Activated naive CD4-positive, alpha-beta T cell treated with anti-CD3 and anti-CD28 coated beads, Interleukin-2, amount 50 U/mL, for 24 hours (primary cell): ENCODE results near the gene GRK5.

Experiments used
- H3K27ac Mint-ChIP-seq: one replicate; pipeline ENCODE4 v1.8.0; 2021; ENCODE audit warnings: mild to moderate bottlenecking, mixed read lengths
- H3K27me3 Mint-ChIP-seq: one replicate; pipeline ENCODE4 v1.8.0; 2021; ENCODE audit warnings: mixed read lengths
- H3K36me3 Mint-ChIP-seq: one replicate; pipeline ENCODE4 v1.8.0; 2021; ENCODE audit warnings: mixed read lengths
- H3K4me1 Mint-ChIP-seq: one replicate; pipeline ENCODE4 v1.8.0; 2021; ENCODE audit warnings: mixed read lengths
- H3K4me3 Mint-ChIP-seq: one replicate; pipeline ENCODE4 v1.8.0; 2021; ENCODE audit warnings: mild to moderate bottlenecking, mixed read lengths
- H3K9me3 Mint-ChIP-seq: one replicate; pipeline ENCODE4 v1.8.0; 2021; ENCODE audit warnings: mixed read lengths

Gene GRK5

GRCh38 chr10:119284679-119285096 is 77.3 kb downstream of the GRK5 start:
- H3K4me1 Mint-ChIP-seq, result peaks cover 90% of the 10 kb centered on the region
- H3K27me3 Mint-ChIP-seq, result no peaks in the 10 kb centered on the region
- no peaks in the 10 kb centered on the region for H3K36me3 Mint-ChIP-seq
- peak overlapping the region; percentile 92 for H3K27ac Mint-ChIP-seq
- H3K4me3 Mint-ChIP-seq, result peak overlapping the region; percentile 70
- no peaks in the 10 kb centered on the region for H3K9me3 Mint-ChIP-seq

GRCh38 chr10:119285495-119286267 is 78.3 kb downstream of the GRK5 start:
- Mint-ChIP-seq H3K4me3 (peak overlapping the region; percentile 70), H3K27me3 (no peaks in the 10 kb centered on the region), H3K36me3 (no peaks in the 10 kb centered on the region), H3K27ac (peak overlapping the region; percentile 92), H3K9me3 (no peaks in the 10 kb centered on the region), H3K4me1 (peaks cover 90% of the 10 kb centered on the region)

GRCh38 chr10:119286516-119286915 is 79.1 kb downstream of the GRK5 start:
- Mint-ChIP-seq H3K27me3 (no peaks in the 10 kb centered on the region), H3K9me3 (no peaks in the 10 kb centered on the region), H3K36me3 (no peaks in the 10 kb centered on the region), H3K27ac (peak overlapping the region; percentile 92), H3K4me1 (peaks cover 90% of the 10 kb centered on the region), H3K4me3 (peak overlapping the region; percentile 70)

GRCh38 chr10:119286983-119287633 is 79.7 kb downstream of the GRK5 start:
- H3K4me1 Mint-ChIP-seq, result peaks cover 91% of the 10 kb centered on the region
- no peak overlapping the region for H3K4me3 Mint-ChIP-seq
- H3K27ac Mint-ChIP-seq, result peak overlapping the region; percentile 92
- no peaks in the 10 kb centered on the region for H3K36me3 Mint-ChIP-seq
- H3K9me3 Mint-ChIP-seq, result no peaks in the 10 kb centered on the region
- no peaks in the 10 kb centered on the region for H3K27me3 Mint-ChIP-seq

GRCh38 chr10:119288574-119289001 is 81.2 kb downstream of the GRK5 start:
- H3K27me3 Mint-ChIP-seq, result no peaks in the 10 kb centered on the region
- H3K27ac Mint-ChIP-seq, result peak overlapping the region; percentile 51

GRCh38 chr10:119289227-119289920 is 82.0 kb downstream of the GRK5 start:
- Mint-ChIP-seq H3K9me3 (no peaks in the 10 kb centered on the region), H3K27ac (peak overlapping the region; percentile 76), H3K36me3 (no peaks in the 10 kb centered on the region), H3K4me3 (peak overlapping the region; percentile 49), H3K27me3 (no peaks in the 10 kb centered on the region), H3K4me1 (peaks cover 90% of the 10 kb centered on the region)

More at GRCh38 chr10:119288574-119289001, 81.2 kb downstream of the GRK5 start:
- Mint-ChIP-seq H3K4me3 (no peak overlapping the region), H3K9me3 (no peaks in the 10 kb centered on the region), H3K36me3 (no peaks in the 10 kb centered on the region), H3K4me1 (peaks cover 92% of the 10 kb centered on the region)

- no peaks in the 10 kb centered on the region for H3K9me3 Mint-ChIP-seq
- H3K4me1 Mint-ChIP-seq, result peaks cover 79% of the 10 kb centered on the region
- H3K36me3 Mint-ChIP-seq, result peaks cover 3% of the 10 kb centered on the region
- H3K4me3 Mint-ChIP-seq, result peak overlapping the region; percentile 30
- no peaks in the 10 kb centered on the region for H3K27me3 Mint-ChIP-seq
- H3K27ac Mint-ChIP-seq, result peak overlapping the region; percentile 56
Measured at GRCh38 chr10:119290301-119291048, 83.1 kb downstream of the GRK5 start.

- Mint-ChIP-seq H3K4me3 (peak overlapping the region; percentile 72), H3K9me3 (no peaks in the 10 kb centered on the region), H3K36me3 (peaks cover 6% of the 10 kb centered on the region), H3K27ac (peak overlapping the region; percentile 95), H3K4me1 (peaks cover 70% of the 10 kb centered on the region), H3K27me3 (no peaks in the 10 kb centered on the region)
Measured at GRCh38 chr10:119291223-119291900, 84.0 kb downstream of the GRK5 start.

- peaks cover 7% of the 10 kb centered on the region for H3K9me3 Mint-ChIP-seq
- H3K4me1 Mint-ChIP-seq, result peaks cover 65% of the 10 kb centered on the region
- H3K36me3 Mint-ChIP-seq, result peaks cover 15% of the 10 kb centered on the region
- peak overlapping the region; percentile 63 for H3K4me3 Mint-ChIP-seq
- peak overlapping the region; percentile 98 for H3K27ac Mint-ChIP-seq
- no peaks in the 10 kb centered on the region for H3K27me3 Mint-ChIP-seq
Measured at GRCh38 chr10:119292968-119293760, 85.8 kb downstream of the GRK5 start.

GRCh38 chr10:119296703-119297102 is 89.3 kb downstream of the GRK5 start:
- H3K36me3 Mint-ChIP-seq, result peaks cover 19% of the 10 kb centered on the region
- H3K27ac Mint-ChIP-seq, result peak overlapping the region; percentile 35
- H3K9me3 Mint-ChIP-seq, result peaks cover 7% of the 10 kb centered on the region
- H3K4me1 Mint-ChIP-seq, result peaks cover 66% of the 10 kb centered on the region
- no peak overlapping the region for H3K4me3 Mint-ChIP-seq
- H3K27me3 Mint-ChIP-seq, result no peaks in the 10 kb centered on the region

GRCh38 chr10:119297207-119297968 is 90.0 kb downstream of the GRK5 start:
- Mint-ChIP-seq H3K4me3 (no peak overlapping the region), H3K9me3 (peaks cover 7% of the 10 kb centered on the region), H3K27ac (peak overlapping the region; percentile 76), H3K36me3 (peaks cover 19% of the 10 kb centered on the region), H3K4me1 (peaks cover 66% of the 10 kb centered on the region), H3K27me3 (no peaks in the 10 kb centered on the region)

GRCh38 chr10:119298810-119299209 is 91.4 kb downstream of the GRK5 start:
- Mint-ChIP-seq H3K9me3 (peaks cover 7% of the 10 kb centered on the region), H3K36me3 (peaks cover 19% of the 10 kb centered on the region), H3K4me1 (peaks cover 66% of the 10 kb centered on the region), H3K27ac (peak overlapping the region; percentile 47), H3K4me3 (no peak overlapping the region), H3K27me3 (no peaks in the 10 kb centered on the region)

GRCh38 chr10:119299531-119299930 is 92.2 kb downstream of the GRK5 start:
- H3K36me3 Mint-ChIP-seq, result peaks cover 19% of the 10 kb centered on the region
- H3K27ac Mint-ChIP-seq, result peak overlapping the region; percentile 68
- peaks cover 7% of the 10 kb centered on the region for H3K9me3 Mint-ChIP-seq
- peaks cover 70% of the 10 kb centered on the region for H3K4me1 Mint-ChIP-seq
- H3K4me3 Mint-ChIP-seq, result no peak overlapping the region
- H3K27me3 Mint-ChIP-seq, result no peaks in the 10 kb centered on the region
